Calu3 (cell line): ENCODE results near the gene FSCN2. TPM values are rescaled to one million over a fixed set of nuclear protein-coding genes. Genes with fewer than 3 reads are reported as not detected.

Source experiments
- BruUV-seq: library from RNA; stranded (reverse); fragments of 400-500 nt; replicated peaks from 2 replicates; lab custom pipeline; 2021; lab: Mats Ljungman, UMichigan
- CTCF ChIA-PET: fragments of 300-600 bp; sonication (Branson Sonifier 250); formaldehyde crosslinking; loops from one replicate; lab custom pipeline; 2022; ENCODE audit warnings: antibody characterized with exemption; lab: Charles Lee
- DNase-seq: peaks from one replicate; pipeline ENCODE4 v3.0.0; 2022
- H3K27ac Mint-ChIP-seq: one replicate; pipeline ENCODE4 v1.8.0; 2022; ENCODE audit warnings: mixed read lengths; ENCODE audit not compliant: unreplicated experiment
- H3K27me3 Mint-ChIP-seq: one replicate; pipeline ENCODE4 v1.8.0; 2022; ENCODE audit warnings: mixed read lengths; ENCODE audit not compliant: unreplicated experiment
- H3K36me3 Mint-ChIP-seq: one replicate; pipeline ENCODE4 v1.8.0; 2022; ENCODE audit warnings: mild to moderate bottlenecking, moderate library complexity, mixed read lengths; ENCODE audit not compliant: insufficient read depth, unreplicated experiment
- H3K4me1 Mint-ChIP-seq: one replicate; pipeline ENCODE4 v1.8.0; 2022; ENCODE audit warnings: mild to moderate bottlenecking, low read depth, mixed read lengths; ENCODE audit not compliant: unreplicated experiment
- H3K4me3 Mint-ChIP-seq: one replicate; pipeline ENCODE4 v1.8.0; 2022; ENCODE audit warnings: mild to moderate bottlenecking, low read depth, moderate library complexity, mixed read lengths; ENCODE audit not compliant: unreplicated experiment
- H3K9me3 Mint-ChIP-seq: one replicate; pipeline ENCODE4 v1.8.0; 2022; ENCODE audit warnings: low read depth, mixed read lengths; ENCODE audit not compliant: unreplicated experiment
- CTCF ChIP-seq: fragments of 200-600 bp; IDR thresholded peaks from one replicate; pipeline ENCODE4 v1.8.0; 2022; ENCODE audit warnings: antibody characterized with exemption; ENCODE audit not compliant: unreplicated experiment
- intact Hi-C: fragments of 100-400 bp; cut with micrococcal nuclease; formaldehyde crosslinking; loops from one replicate; pipeline ENCODE4 v1.10.0; 2022; ENCODE audit not compliant: unreplicated experiment
- total RNA-seq: library from RNA; stranded (reverse); gene quantifications from 2 replicates; pipeline ENCODE4 v1.2.3, GENCODE V29; 2022

FSCN2 gene
- total RNA-seq, 1 experiment from 2014 or later = 5.5 TPM

DNA sequence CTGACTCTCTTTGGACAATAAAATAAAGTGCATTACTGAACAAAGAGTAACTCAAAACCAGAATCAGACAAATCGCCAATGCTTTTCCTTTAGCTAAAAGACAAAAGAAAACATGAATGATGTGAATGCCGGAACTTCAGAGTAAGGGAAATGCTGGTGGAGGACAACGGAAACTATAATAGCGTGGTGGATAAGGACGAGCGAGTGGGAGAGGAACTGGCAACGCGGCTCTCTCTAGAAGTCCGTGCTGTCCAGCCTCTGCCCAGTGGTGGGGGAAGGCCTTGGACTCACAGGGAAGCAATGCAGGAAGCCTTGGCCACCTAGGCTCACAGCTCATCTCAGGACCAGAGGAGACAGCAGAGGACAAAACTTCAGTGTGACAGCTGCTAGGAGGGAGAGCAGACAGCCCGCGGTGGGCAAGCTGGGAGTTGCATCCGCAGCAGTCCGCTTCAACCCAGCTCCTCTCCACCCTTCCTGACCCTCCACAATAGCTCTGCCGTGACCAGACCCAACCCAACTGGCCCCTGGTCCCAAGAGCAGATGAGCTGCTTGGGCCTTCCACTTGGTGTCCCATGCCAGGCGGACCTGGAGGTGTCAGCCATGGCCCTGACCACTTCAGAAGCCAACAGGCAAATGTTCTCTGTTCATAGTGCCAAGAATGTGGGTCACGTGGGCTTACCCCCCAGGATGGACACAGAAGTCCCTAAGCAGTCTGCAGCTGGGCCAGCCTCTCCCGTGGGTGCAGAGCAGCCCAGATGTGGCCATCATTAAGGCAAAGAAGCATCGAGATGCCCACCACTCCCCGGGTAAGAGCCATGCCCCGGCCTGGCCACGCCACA is 29.3 kb downstream of the FSCN2 start:
- DNase-seq = no peak
- no peak for TF ChIP-seq CTCF
- intact Hi-C loops = no loop called here
- CTCF ChIA-PET = no interaction called here
- no peak overlapping the region for H3K4me3 Mint-ChIP-seq
- H3K36me3 Mint-ChIP-seq = peaks cover 89% of the 10 kb centered on the region
- H3K9me3 Mint-ChIP-seq = no peaks in the 10 kb centered on the region
- H3K27me3 Mint-ChIP-seq = no peaks in the 10 kb centered on the region
- BruUV-seq = no TSS peak
- peaks cover 24% of the 10 kb centered on the region for H3K4me1 Mint-ChIP-seq
- peak overlapping the region; percentile 17 for H3K27ac Mint-ChIP-seq

DNA sequence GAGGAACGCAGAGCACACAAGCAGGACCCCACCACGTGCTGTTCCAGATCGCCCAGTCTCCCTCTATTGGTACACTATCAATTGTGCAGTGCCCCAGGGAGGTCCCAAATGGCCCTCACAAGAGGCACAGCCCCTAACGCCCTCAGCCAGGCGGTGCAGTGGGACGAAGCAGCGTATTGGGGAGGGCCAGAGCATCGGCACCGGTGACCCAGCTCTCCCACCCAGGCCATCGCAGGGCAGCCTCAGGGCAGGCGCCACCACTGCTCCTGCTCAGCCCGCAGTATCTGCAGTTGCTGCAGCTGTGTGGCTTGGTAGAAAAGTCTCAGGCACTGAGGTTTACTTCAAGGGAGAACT is 29.9 kb downstream of the FSCN2 start:
- intact Hi-C loops = no loop called here
- CTCF ChIA-PET = interaction anchor here (0.6 kb wide), 1 partner anchor 85 kb away, joined by 3 read pairs; no protein-coding TSS in a partner anchor
- peak overlapping the region; percentile 17 for H3K27ac Mint-ChIP-seq
- BruUV-seq = no TSS peak
- H3K27me3 Mint-ChIP-seq = no peaks in the 10 kb centered on the region
- peaks cover 24% of the 10 kb centered on the region for H3K4me1 Mint-ChIP-seq
- no peaks in the 10 kb centered on the region for H3K9me3 Mint-ChIP-seq
- peaks cover 89% of the 10 kb centered on the region for H3K36me3 Mint-ChIP-seq
- no peak for TF ChIP-seq CTCF
- DNase-seq = no peak
- H3K4me3 Mint-ChIP-seq = no peak overlapping the region

GRCh38 chr17:81558941-81559806 is 31.0 kb downstream of the FSCN2 start:
- BruUV-seq = no TSS peak
- no peak for DNase-seq
- TF ChIP-seq CTCF = no peak
- H3K27ac Mint-ChIP-seq = no peak overlapping the region
- CTCF ChIA-PET = interaction anchor here (0.5 to 0.7 kb wide), 2 partner anchors 29 to 262 kb away, joined by 5 to 6 read pairs; no protein-coding TSS in a partner anchor
- H3K4me3 Mint-ChIP-seq = no peak overlapping the region
- intact Hi-C loops = no loop called here
- H3K4me1 Mint-ChIP-seq = peaks cover 15% of the 10 kb centered on the region
- H3K27me3 Mint-ChIP-seq = no peaks in the 10 kb centered on the region
- H3K9me3 Mint-ChIP-seq = no peaks in the 10 kb centered on the region
- peaks cover 89% of the 10 kb centered on the region for H3K36me3 Mint-ChIP-seq

GRCh38 chr17:81561494-81561885 is 33.3 kb downstream of the FSCN2 start:
- CTCF ChIA-PET = no interaction called here
- DNase-seq = no peak
- intact Hi-C loops = no loop called here
- H3K36me3 Mint-ChIP-seq = peaks cover 90% of the 10 kb centered on the region
- H3K9me3 Mint-ChIP-seq = no peaks in the 10 kb centered on the region
- H3K27ac Mint-ChIP-seq = no peak overlapping the region
- no TSS peak for BruUV-seq
- TF ChIP-seq CTCF = no peak
- H3K4me1 Mint-ChIP-seq = peaks cover 19% of the 10 kb centered on the region
- no peaks in the 10 kb centered on the region for H3K27me3 Mint-ChIP-seq
- no peak overlapping the region for H3K4me3 Mint-ChIP-seq
